SU-DHL-6 (cell line): ENCODE measurements around the gene FSIP1.

Source experiments
- EZH2phosphoT487 ChIP-seq: fragments of 200-600 bp; sonication (generic), shearing (Covaris generic); conservative IDR thresholded peaks from 2 replicates; pipeline ENCODE4 v1.6.1; 2018; ENCODE audit warnings: mild to moderate bottlenecking, antibody characterized with exemption, low read length, moderate library complexity, mixed read lengths
- TF ChIP-seq, protein P1 (sequence below): fragments of 200-600 bp; sonication (generic); IDR thresholded peaks from one replicate; pipeline ENCODE4 v1.5.1; 2017; ENCODE audit warnings: antibody characterized with exemption, mild to moderate bottlenecking, low read length, moderate library complexity; ENCODE audit not compliant: insufficient read depth, poor library complexity, severe bottlenecking

DNA sequence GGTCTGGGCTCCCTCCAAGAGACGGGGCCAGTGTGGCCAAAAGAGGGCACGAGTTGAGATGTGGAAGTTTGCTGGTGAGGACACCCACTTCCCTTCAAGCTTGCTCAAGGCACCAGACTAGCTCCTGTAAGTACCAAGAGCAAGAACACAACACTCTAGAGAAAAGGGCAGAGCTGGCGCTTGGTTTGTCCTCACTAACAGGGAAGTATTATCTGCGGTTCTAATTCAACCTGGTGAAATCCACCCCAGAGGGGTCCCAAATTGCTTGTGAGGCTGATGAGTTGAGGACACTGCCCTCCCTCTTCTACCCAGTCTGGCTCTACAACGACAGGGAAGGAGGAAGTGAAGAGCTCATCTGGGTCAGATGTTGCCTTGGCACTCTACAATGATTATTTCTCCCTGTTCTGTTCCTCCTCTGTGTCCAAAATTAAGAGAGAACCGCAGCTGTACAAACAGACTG, 16.9 kb upstream of the FSIP1 start:
- TF ChIP-seq, protein P1, sequence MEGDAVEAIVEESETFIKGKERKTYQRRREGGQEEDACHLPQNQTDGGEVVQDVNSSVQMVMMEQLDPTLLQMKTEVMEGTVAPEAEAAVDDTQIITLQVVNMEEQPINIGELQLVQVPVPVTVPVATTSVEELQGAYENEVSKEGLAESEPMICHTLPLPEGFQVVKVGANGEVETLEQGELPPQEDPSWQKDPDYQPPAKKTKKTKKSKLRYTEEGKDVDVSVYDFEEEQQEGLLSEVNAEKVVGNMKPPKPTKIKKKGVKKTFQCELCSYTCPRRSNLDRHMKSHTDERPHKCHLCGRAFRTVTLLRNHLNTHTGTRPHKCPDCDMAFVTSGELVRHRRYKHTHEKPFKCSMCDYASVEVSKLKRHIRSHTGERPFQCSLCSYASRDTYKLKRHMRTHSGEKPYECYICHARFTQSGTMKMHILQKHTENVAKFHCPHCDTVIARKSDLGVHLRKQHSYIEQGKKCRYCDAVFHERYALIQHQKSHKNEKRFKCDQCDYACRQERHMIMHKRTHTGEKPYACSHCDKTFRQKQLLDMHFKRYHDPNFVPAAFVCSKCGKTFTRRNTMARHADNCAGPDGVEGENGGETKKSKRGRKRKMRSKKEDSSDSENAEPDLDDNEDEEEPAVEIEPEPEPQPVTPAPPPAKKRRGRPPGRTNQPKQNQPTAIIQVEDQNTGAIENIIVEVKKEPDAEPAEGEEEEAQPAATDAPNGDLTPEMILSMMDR, result no peak
- TF ChIP-seq EZH2phosphoT487, result no peak
